Activated CD4-positive, alpha-beta T cell treated with anti-CD3 and anti-CD28 coated beads, Interleukin-10, Interleukin-2, amounts not matched to agents 100 ng/mL and 50 ng/mL, durations not matched to agents 16 hours and 8 hours (primary cell): ENCODE results near the gene OR1L8.
A peak's percentile ranks its signal among the peaks of the same experiment; 100 is the strongest.
"Not testable (repeated sequence)": the region's sequence is repeated elsewhere in the genome, so short reads cannot be mapped to it uniquely, and the experiment has no call there.

Source experiments
- DNase-seq: peaks from one replicate; pipeline ENCODE4 v3.0.0-alpha.2; 2020

OR1L8 gene, protein sequence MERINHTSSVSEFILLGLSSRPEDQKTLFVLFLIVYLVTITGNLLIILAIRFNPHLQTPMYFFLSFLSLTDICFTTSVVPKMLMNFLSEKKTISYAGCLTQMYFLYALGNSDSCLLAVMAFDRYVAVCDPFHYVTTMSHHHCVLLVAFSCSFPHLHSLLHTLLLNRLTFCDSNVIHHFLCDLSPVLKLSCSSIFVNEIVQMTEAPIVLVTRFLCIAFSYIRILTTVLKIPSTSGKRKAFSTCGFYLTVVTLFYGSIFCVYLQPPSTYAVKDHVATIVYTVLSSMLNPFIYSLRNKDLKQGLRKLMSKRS

DNA sequence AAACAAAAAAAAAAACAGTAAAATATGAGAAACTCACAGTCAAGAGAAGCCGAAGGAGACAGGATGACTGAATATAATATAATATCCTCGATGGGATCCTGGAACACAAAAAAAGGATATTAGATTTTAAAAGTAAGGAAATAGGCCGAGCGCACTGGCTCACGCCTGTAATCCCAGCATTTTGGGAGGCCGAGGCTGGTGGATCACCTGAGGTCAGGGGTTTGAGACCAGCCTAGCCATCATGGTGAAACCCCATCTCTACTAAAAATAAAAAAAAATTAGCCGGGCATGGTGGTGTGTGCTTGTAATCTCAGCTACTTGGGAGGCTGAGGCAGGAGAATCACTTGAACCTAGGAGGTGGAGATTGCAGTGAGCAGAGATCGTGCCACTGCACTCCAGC lies at the start of gene OR1L8:
Gene OR1L8, minus strand, starts transcription at position 101 of the 400 bp plus-strand sequence. CDS start 14,907 bp downstream, outside the sequence.
- not testable (repeated sequence) for DNase-seq

DNA sequence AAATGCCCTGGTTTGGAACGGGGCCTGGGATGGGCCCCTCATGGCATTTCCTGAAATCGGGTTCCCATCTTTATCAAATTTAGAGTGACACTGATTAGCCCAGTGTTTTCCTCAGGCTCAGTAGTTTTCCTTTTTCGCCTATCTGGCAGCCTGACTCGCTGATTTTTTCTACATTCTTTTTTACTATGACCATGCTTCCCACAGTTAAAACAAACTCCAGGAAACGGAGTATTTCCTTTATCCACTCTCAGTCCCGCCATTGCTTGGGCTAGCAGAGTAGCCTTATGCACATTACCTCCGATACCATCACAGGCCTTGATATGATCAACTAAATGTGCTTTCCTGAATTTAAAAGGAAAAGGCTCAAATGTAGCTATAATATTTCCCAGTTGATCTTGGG lies 36.8 kb upstream of the OR1L8 start:
- no peak for DNase-seq

DNA sequence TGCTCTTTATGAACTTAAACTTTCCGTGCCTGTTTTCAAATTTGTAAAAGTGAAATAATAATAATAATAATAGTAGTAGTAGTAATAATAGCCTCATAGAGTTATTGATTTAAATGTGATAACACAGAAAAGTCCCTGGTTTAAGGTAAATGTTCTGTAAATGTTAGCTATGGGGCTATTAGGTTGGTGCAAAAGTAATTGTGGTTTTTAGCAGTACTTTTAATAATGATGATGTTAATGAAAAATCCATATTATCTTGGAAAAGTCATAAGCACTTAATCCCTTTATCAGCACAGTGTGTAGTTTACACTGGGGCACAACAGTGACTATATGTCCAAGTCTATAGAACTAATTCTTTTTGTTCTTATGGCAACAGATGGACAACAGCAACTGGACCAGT lies 31.2 kb upstream of the OR1L8 start, which contains the start of gene OR1Q1:
Gene OR1Q1, plus strand, starts transcription at position 377 of the 400 bp plus-strand sequence. Its CDS starts 0 bp downstream, at position 377.
- no peak for DNase-seq

DNA sequence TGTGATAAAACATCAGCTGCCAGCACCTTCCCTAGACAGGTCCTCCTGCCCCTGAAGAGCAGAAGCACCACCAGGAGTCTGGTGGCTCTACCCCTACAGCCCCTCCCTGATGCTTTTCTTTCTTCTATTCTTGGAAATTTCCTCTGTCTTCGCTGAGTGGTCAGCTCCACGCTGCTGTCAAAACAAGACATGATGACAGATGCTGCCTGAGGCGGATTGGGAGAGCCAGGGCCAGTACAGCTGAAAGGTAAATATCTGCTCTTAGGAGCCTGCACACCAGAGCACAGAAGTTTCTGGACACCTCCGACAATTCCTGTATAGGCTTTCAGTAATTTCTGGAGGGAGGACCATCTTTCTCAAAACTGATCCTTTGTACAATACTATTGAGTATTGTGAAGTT lies 26.6 kb upstream of the OR1L8 start:
- no peak for DNase-seq

DNA sequence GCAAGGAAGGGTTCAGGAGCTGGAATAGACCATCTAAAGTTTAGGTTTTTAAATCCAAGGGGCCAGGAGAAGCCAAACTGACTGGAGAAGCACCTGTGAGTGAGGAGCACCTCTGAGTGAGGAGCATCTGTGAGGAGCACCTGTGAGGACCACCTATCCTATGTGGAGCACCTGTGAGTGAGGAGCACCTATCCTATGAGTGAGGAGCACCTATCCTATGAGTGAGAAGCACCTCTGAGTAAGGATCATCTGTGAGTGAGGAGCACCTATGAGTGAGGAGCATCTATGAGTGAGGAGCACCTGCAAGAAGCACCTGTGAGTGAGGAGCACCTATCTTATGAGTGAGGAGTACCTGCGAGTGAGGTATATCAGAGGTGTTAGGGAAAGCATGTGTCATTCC lies 23.4 kb upstream of the OR1L8 start:
- no peak for DNase-seq

DNA sequence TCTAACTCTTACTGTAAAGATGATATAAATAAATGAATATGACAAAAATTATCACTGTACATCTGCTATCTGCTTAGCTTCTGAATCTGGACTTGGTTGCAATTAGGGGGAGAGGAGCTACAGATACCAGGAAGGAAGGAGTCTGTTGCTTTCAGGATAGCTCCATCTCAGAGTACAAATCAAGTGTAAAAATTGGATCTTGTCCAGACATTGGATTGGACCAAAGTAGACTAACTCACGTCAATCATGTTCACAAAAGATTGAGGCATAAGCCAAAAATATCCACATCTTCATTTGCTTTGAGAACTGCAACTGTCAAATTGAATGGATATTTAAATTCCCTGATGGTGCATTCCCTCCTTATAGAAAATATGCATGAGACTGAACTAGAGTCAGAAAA lies 22.5 kb upstream of the OR1L8 start:
- no peak for DNase-seq

DNA sequence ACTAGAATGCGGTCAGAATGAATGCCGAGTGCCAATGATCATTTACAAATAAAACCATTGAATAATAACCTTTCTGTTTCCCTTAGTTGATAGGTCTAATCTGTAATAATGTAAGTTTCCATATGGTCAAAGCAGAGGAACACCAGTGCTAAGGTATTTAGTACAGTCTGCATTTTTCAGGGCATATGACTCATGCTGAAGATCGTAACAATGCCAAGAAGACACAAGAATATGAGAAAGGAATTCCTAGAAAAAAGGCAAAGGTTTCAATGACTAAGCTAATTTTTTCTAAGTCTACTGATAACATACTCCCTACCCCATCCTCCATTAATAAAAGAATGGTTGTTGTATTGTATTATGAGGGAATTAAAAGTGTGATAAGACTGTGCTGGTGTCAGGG lies 2.8 kb downstream of the OR1L8 start:
- no peak for DNase-seq

DNA sequence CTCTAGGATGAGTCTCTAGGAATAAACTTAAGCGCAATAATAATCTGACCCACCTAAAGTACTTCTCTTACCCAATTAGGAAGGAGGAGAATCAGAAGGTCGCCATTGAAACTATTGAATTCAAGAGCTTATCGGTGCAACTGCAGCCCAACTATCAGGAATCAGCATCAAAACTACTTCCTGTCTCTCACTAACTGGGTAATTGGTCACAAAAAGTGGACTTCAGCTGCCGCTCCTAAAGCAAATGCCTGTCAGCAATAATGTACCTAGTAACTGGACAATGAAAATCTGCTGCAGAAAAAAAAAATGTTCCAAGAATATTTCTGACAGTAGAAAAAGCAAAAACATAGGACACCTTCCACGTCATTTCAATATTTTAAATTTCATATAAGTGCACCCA lies 3.3 kb downstream of the OR1L8 start:
- no peak for DNase-seq

DNA sequence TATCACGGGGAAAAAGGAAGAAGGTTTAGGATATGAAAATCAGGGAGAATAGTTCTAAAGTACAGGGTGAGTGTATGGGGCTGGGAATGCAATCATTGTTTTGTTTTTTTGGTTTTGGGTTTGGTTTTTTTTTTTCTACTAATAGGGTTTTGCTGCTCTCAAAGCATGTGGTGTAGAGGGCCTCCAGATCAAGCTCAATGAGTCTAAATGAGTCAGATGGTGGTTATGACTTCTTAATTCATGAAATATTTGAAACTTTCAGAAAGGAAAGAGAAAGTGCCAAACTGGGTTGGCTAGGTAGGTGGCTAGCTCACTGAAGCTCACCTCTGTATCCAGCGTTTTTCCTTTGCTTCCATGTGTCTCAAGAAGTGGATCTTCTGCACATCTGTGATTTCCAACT lies 10.7 kb downstream of the OR1L8 start:
- peak; percentile 17 for DNase-seq

DNA sequence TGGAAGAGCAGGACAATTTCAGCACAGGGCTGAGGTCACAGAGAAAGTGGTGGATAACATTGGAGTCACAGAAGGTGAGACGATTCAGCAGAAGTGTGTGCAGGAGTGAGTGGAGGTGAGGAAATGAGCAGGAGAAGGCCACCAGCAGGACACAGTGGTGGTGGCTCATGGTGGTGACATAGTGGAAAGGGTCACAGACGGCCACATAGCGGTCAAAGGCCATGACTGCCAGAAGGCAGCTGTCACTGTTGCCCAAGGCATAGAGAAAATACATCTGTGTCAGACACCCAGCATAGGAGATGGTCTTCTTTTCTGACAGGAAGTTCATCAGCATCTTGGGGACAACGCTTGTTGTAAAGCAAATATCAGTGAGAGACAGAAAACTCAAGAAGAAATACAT lies 15.3 kb downstream of the OR1L8 start:
- no peak for DNase-seq

DNA sequence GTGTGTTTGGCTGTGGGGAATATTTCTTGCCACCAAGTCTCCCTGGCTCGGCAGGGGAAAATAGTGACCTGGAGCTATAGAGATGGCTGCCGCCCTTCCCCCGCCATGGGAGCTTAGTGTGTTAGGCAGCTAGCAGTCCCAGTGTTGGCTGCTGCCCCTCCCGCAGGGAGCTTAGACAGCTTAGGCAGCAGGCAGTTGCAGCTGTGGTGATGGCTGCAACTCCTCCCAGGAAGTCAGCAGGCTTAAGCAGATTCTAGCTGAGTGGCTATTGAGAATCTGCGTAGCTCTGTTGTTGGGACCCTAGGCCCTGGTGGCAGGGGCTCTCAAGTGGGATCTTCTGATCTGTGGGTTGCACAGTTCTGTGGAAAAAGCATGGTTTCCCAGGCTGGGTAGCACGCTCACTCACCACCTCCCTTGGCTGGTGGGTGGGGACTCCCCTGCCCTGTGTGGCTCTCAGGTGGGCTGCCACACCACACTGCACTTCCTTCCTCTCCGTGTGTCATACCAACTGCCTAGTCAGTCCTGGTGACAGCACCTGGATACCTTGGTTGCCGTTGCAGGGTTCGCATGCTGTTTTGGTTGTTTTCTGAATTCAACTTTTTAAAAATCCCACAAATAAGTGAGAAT lies 20.9 kb downstream of the OR1L8 start:
- no peak for DNase-seq

DNA sequence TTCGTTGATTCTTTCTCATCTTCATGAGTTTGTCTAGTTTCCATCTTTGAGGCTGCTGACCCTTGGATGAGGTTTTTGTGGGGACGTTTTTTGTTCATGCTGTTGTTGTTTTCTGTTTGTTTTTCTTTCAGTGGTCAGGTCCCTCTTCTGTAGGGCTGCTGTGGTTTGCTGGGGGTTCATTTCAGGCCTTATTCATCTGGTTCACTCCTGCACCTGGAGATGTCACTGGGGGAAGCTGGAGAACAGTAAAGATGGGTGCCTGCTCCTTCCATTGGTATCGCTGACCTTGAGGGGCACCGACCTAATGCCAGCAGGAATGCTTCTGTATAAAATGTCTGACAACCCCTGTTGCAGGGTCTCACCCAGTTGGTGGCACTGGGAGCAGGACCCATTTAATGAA lies 21.7 kb downstream of the OR1L8 start:
- DNase-seq, result no peak

DNA sequence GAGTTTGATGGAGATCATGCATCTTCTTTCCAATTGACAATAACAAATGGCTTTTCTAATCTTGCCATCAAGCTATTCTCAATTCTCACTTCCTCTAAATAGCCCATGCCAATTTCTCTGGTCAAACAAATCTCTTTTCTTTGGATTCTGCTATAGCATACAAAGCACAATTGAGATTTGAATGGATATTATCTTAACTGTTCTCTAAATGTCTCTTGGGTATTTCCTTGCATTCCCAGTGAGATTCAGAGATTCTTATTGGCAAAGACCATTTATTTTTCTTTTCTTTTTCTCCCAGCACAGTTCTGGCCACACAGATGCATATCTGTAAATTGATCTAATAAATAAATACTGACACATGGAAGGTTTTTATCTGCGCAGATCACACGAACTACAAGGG lies 30.4 kb downstream of the OR1L8 start, which contains the start of gene OR1N2:
Gene OR1N2, plus strand, starts transcription at position 301 of the 400 bp plus-strand sequence. CDS start 100 bp downstream, outside the sequence.
- no peak for DNase-seq

DNA sequence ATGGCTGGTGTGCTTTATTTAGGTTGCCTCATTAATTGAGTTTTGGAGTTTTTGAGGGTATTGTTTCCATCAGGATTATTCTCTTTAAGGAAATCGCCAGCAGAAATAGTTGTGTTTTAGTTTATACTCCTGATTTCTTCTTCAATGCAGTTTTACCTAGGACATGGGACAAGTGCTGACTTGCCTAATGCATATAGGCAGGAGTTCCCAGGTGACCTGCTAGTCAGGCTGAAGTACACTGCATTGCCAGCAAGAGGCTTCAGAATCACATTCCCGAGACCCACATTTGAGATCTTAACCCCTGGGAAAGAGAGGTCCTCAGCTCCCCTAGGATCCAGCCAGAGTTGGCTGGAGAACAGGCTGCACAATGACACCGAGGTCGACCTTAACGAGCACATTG lies 31.8 kb downstream of the OR1L8 start:
- no peak for DNase-seq

DNA sequence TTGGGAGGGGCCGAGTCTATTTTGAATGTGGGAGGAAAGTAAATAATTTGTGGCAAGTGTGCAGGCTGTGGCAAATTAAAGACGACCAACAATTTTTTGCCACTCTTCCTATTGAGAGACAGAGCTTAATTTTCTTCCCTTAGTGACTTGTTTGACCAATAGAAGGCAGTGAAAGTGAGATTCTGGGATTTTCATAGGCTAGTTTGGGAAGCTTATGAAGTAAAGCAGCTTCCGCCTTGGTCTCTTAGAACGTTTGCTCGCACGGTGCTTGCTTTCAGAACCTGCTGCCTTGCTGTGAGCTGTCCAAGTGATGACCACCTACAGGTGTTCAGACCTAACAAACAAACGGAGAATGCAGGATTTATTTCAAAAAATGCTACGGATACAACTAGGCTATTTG lies 37.0 kb downstream of the OR1L8 start:
- DNase-seq, result no peak

DNA sequence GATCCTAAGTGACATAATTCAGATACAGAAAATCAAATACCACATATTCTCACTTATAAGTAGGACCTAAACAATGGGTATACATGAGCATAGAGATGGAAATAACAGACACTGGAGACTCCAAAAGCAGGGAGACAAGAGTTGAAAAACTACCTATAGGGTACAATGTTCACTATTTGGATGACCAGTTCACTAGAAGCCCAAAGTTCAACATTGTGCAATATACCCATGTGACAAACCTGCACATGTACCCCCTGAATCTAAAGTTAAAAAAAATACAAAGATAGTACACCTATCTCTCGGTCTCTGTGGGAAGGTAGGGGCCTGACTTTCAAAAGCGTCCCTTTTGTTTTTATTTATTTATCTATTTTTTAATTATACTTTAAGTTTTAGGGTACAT lies 44.4 kb downstream of the OR1L8 start:
- no peak for DNase-seq

DNA sequence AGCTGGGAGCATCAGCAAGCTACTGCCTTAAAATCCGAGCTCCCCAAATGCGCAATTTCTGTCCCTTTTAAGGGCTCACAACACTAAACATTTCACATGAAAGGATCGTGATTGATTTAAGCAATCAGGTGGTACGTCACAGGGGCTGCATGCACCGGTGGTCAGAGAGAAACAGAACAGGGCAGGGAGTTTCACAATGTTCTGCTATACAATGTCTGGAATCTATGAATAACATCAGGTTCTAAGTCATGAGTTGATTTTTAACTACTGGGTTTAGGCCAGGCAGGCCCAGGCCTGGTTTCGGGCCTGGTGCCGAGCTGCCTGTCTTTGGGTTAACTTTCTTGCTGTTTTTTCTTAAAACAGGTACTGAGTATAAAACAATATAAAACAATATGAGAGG lies 46.1 kb downstream of the OR1L8 start:
- not testable (repeated sequence) for DNase-seq

DNA sequence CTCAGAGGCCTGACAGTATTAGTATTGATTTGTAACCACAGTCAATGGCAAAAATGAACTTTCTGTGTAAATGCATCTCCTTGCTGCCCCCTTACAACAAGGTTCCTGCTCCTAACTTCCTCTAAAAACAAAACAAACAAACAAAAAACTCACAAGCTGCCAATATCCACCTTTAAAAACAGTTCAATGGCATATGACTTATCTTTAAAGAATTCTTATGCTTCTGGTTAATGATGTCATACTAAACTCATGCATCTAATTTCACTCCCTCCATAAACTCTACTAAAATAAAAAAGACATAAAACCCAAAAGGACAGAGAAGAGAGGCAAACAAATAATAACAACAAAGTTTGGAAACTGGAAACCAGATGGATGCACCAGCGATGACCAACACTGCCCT lies 47.0 kb downstream of the OR1L8 start:
- no peak for DNase-seq

DNA sequence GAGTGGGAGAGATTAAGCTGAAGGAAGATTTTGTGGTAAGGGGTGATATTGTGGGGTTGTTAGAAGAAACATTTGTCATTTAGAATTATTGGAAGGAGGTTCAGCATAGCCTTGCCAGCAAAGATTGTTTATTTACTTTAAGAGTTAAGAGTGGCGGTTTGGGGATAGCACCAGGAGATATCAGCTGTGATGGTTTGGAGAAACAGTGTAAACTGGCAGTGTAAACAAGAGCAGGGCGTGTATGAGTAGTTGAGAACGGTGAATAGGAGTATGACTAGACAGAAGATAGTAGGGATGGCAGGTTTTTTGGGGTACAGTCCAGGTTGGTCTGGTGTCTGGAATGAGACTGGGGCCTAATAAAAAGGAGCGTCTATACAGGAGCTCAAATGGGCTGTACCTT lies 52.0 kb downstream of the OR1L8 start:
- DNase-seq, result not testable (repeated sequence)

DNA sequence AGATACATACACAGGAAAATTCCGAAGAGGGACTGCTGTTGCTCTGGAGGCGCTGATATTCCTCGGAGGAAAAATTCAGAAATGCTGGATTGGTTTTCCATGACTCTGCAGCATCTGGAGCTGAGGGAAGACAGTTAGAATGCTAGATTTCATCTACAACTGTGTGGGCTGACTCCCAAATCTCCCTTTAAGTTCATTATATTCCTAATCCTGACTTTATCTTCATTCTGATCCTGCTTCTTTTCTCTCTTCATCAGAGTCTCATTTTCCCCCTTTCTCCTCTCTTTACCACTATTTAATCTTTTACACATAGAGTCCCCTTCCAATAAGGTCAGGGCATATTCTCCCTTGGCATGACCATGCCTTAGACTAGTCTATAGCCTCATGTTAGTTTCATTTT lies 56.0 kb downstream of the OR1L8 start, which contains the start of gene OR1N1:
Gene OR1N1, minus strand, starts transcription at position 101 of the 400 bp plus-strand sequence. Its CDS starts 0 bp downstream, at position 101.
- DNase-seq, result no peak

DNA sequence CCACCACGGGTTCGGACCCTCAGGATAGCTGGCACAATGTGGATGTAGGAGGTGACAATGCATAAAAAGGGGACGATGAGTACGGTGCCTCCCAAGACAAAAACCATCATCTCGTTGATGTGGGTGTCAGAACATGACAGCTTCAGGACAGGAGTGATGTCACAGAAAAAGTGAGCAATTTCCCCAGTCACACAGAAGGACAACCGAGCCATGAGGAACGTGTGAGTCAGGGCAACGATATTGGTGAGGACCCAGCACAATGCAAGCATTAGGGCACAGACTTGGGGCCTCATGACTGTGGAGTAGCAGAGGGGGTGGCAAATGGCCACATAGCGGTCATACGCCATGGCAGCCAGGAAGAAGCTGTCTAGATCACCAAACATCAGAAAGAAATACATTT lies 56.6 kb downstream of the OR1L8 start:
- DNase-seq, result no peak

DNA sequence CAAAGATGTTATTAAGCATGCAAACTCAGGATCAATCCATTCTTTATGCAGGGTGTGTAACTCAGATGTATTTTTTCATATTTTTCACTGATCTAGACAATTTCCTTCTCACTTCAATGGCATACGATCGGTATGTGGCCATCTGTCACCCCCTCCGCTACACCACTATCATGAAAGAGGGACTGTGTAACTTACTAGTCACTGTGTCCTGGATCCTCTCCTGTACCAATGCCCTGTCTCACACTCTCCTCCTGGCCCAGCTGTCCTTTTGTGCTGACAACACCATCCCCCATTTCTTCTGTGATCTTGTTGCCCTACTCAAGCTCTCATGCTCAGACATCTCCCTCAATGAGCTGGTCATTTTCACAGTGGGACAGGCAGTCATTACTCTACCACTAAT lies 63.8 kb downstream of the OR1L8 start:
- no peak for DNase-seq

DNA sequence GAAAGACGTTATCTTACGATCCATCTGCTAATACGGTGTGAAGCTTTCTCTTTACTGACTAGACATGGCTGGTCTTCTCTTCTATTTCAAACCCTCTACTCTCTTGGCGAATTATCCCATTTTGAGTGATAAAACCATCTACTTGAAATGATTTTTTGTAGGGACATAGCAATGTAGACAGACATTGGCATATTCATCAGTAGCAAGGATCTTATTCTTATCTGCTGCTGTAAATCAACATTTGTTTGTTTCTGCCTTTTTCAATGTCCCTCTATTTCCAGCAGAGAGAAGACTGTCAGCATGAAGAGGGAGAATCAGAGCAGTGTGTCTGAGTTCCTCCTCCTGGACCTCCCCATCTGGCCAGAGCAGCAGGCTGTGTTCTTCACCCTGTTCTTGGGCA lies 64.3 kb downstream of the OR1L8 start, which contains the start of gene OR1J4:
Gene OR1J4, plus strand, starts transcription at position 301 of the 400 bp plus-strand sequence. Its CDS starts 0 bp downstream, at position 301.
- no peak for DNase-seq

DNA sequence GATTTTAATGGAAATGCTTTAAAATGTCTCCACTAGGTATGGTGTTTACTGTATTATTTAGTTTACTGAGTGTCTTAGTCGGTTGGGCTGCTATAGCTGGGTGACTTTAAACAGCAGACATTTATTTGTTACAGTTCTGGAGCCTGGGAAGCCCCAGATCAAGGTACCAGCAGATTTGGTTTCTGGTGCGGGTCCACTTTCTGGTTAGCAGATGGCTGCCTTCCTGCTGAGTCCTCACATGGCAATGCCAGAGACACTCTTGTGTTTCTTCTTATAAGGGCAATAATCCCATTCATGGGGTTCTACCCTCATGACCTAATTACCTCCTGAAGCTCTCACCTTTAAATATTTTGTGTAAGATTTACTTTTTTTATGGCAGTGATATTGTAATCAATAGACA lies 65.0 kb downstream of the OR1L8 start:
- DNase-seq, result no peak
